ENCODE measurements around the gene MYBBP1A.

MYBBP1A gene

GRCh38 chr17:4497101-4497824, 57.9 kb downstream of the MYBBP1A start:
- TF ChIP-seq CTCF (IDR thresholded peaks at IDR 0.05; ENCODE audit: borderline replicate concordance, insufficient read depth, low read depth, low read length): no peak
- no peak overlapping the region for H3K4me3 ChIP-seq (ENCODE audit: low read depth, low read length)

- no peak overlapping the region for H3K4me3 ChIP-seq (ENCODE audit: low read depth, low read length)
- TF ChIP-seq CTCF (IDR thresholded peaks at IDR 0.05; ENCODE audit: borderline replicate concordance, insufficient read depth, low read depth, low read length): no peak
Measured at GRCh38 chr17:4492721-4493561, 62.2 kb downstream of the MYBBP1A start.

GRCh38 chr17:4490637-4491061, 64.5 kb downstream of the MYBBP1A start:
- H3K4me3 ChIP-seq (ENCODE audit: low read depth, low read length): no peak overlapping the region
- TF ChIP-seq CTCF (IDR thresholded peaks at IDR 0.05; ENCODE audit: borderline replicate concordance, insufficient read depth, low read depth, low read length): no peak

- H3K4me3 ChIP-seq (ENCODE audit: low read depth, low read length): no peak overlapping the region
Measured at GRCh38 chr17:4490109-4490591, 65.0 kb downstream of the MYBBP1A start.

GRCh38 chr17:4488989-4489595, 66.1 kb downstream of the MYBBP1A start:
- no peak for TF ChIP-seq CTCF (IDR thresholded peaks at IDR 0.05; ENCODE audit: borderline replicate concordance, insufficient read depth, low read depth, low read length)
- no peak overlapping the region for H3K4me3 ChIP-seq (ENCODE audit: low read depth, low read length)

More at GRCh38 chr17:4490109-4490591, 65.0 kb downstream of the MYBBP1A start:
- TF ChIP-seq CTCF (IDR thresholded peaks at IDR 0.05; ENCODE audit: borderline replicate concordance, insufficient read depth, low read depth, low read length): no peak

Data from GM12875 (cell line).